ENCODE results near the gene TET3. TPM values are rescaled to one million over a fixed set of nuclear protein-coding genes. Genes with fewer than 3 reads are reported as not detected.

TET3 gene
- polyA plus RNA-seq (2011; rRNA removed), result 2.1 and 2.6 TPM in 2 replicates
- polyA minus RNA-seq (2011; rRNA and poly(A)+ RNA removed), result 5.2 and 6.2 TPM in 2 replicates

- H3K36me3 ChIP-seq (ENCODE audit: control insufficient read depth, insufficient read depth, low read length), result no peaks in the 10 kb centered on the region; the same call in 1 of the 2 replicates
- POLR2A ChIA-PET, result no interaction called here
- no peak for DNase-seq (ENCODE audit: low read depth)
- CTCF ChIA-PET, result no interaction called here
- TF ChIP-seq CTCF (IDR thresholded peaks at IDR 0.05; ENCODE audit: insufficient read depth, low read depth, low read length), result no peak
- peak within 1 kb of the TSS; percentile 54 for H3K4me3 ChIP-seq (ENCODE audit: low read depth, low read length)
- H3K27me3 ChIP-seq (ENCODE audit: control insufficient read depth, insufficient read depth, low read length), result no peaks in the 10 kb centered on the region
Observed at GRCh38 chr2:73984203-73984921, at the start of gene TET3. Gene TET3 (plus strand): TSS chr2:73984910. CDS start chr2:73986404, 1,494 bp downstream.

GRCh38 chr2:73935641-73936040 lies 49.1 kb upstream of the TET3 start:
- TF ChIP-seq CTCF (IDR thresholded peaks at IDR 0.05; ENCODE audit: insufficient read depth, low read depth, low read length), result no peak
- ChIA-PET CTCF (interaction anchor here (1.2 to 1.3 kb wide), 2 partner anchors 11 to 52 kb away, joined by 3 to 4 read pairs; no protein-coding TSS in a partner anchor), POLR2A (no interaction called here)
- Histone ChIP-seq H3K4me3 (ENCODE audit: low read depth, low read length) (no peak overlapping the region), H3K36me3 (ENCODE audit: control insufficient read depth, insufficient read depth, low read length) (peaks cover 5% of the 10 kb centered on the region), H3K27me3 (ENCODE audit: control insufficient read depth, insufficient read depth, low read length) (no peaks in the 10 kb centered on the region)
- no peak for DNase-seq (ENCODE audit: low read depth)

- ChIA-PET CTCF (interaction anchor here (1.6 to 2.1 kb wide), 2 partner anchors 113 to 210 kb away, joined by 3 to 6 read pairs; partner anchors contain the start of gene BOLA3), POLR2A (no interaction called here)
Observed at GRCh38 chr2:73937103-73937885, 47.4 kb upstream of the TET3 start.

GRCh38 chr2:73937899-73938298 lies 46.8 kb upstream of the TET3 start:
- ChIA-PET POLR2A (no interaction called here), CTCF (interaction anchor here (1.6 to 2.1 kb wide), 2 partner anchors 114 to 210 kb away, joined by 3 to 6 read pairs; partner anchors contain the start of gene BOLA3)
- no peak for TF ChIP-seq CTCF (IDR thresholded peaks at IDR 0.05; ENCODE audit: insufficient read depth, low read depth, low read length)
- DNase-seq (ENCODE audit: low read depth), result no peak
- no peaks in the 10 kb centered on the region for H3K27me3 ChIP-seq (ENCODE audit: control insufficient read depth, insufficient read depth, low read length)
- H3K4me3 ChIP-seq (ENCODE audit: low read depth, low read length), result no peak overlapping the region
- peaks cover 4% of the 10 kb centered on the region for H3K36me3 ChIP-seq (ENCODE audit: control insufficient read depth, insufficient read depth, low read length)

More at GRCh38 chr2:73937103-73937885, 47.4 kb upstream of the TET3 start:
- peaks cover 5% of the 10 kb centered on the region for H3K36me3 ChIP-seq (ENCODE audit: control insufficient read depth, insufficient read depth, low read length)
- H3K27me3 ChIP-seq (ENCODE audit: control insufficient read depth, insufficient read depth, low read length), result no peaks in the 10 kb centered on the region
- no peak for TF ChIP-seq CTCF (IDR thresholded peaks at IDR 0.05; ENCODE audit: insufficient read depth, low read depth, low read length)
- no peak for DNase-seq (ENCODE audit: low read depth)
- no peak overlapping the region for H3K4me3 ChIP-seq (ENCODE audit: low read depth, low read length)

Data from BJ (cell line).